ENCODE data around the gene TARP.

Gene TARP

GRCh38 chr7:38284553-38284952 lies 11.1 kb upstream of the TARP start:
- TF ChIP-seq CTCF (IDR thresholded peaks at IDR 0.05) (no peak), EZH2 (IDR thresholded peaks at IDR 0.05) (no peak), EZH2phosphoT487 (IDR thresholded peaks at IDR 0.05) (no peak)
- no peaks in the 10 kb centered on the region for H3K27me3 Mint-ChIP-seq (ENCODE audit: insufficient read depth, low read depth)

GRCh38 chr7:38283809-38284208 lies 10.4 kb upstream of the TARP start:
- TF ChIP-seq EZH2 (IDR thresholded peaks at IDR 0.05): no peak
- TF ChIP-seq EZH2phosphoT487 (IDR thresholded peaks at IDR 0.05): no peak
- no peak for TF ChIP-seq CTCF (IDR thresholded peaks at IDR 0.05)
- no peak overlapping the region for H3K27ac Mint-ChIP-seq
- no peak overlapping the region for H3K4me3 Mint-ChIP-seq
- DNase-seq (ENCODE audit: low spot score): no peak
- H3K27ac ChIP-seq: no peak overlapping the region
- H3K36me3 Mint-ChIP-seq: no peaks in the 10 kb centered on the region
- H3K4me1 Mint-ChIP-seq: no peaks in the 10 kb centered on the region
- H3K27me3 ChIP-seq: no peaks in the 10 kb centered on the region
- H3K9ac ChIP-seq: no peak overlapping the region
- no peak overlapping the region for H3K4me2 ChIP-seq
- no peaks in the 10 kb centered on the region for H4K20me1 ChIP-seq (ENCODE audit: low read depth)
- H3K36me3 ChIP-seq: no peaks in the 10 kb centered on the region
- H3K4me3 ChIP-seq: no peak overlapping the region
- no peaks in the 10 kb centered on the region for H3K27me3 Mint-ChIP-seq (ENCODE audit: insufficient read depth, low read depth)
- H3K9me3 Mint-ChIP-seq: no peaks in the 10 kb centered on the region
- no peaks in the 10 kb centered on the region for H3K9me3 ChIP-seq (ENCODE audit: low read depth)
- no peaks in the 10 kb centered on the region for H3K79me2 ChIP-seq (ENCODE audit: low read depth)
- H2AFZ ChIP-seq (replicated peaks): no peak overlapping the region
- H3K4me1 ChIP-seq: no peaks in the 10 kb centered on the region
- H3F3A ChIP-seq (ENCODE audit: low read depth): no peaks in the 10 kb centered on the region

More at GRCh38 chr7:38284553-38284952, 11.1 kb upstream of the TARP start:
- Histone ChIP-seq H3K4me2 (no peak overlapping the region), H3K27me3 (no peaks in the 10 kb centered on the region), H3K4me1 (no peaks in the 10 kb centered on the region), H3F3A (ENCODE audit: low read depth) (no peaks in the 10 kb centered on the region), H3K36me3 (no peaks in the 10 kb centered on the region), H2AFZ (replicated peaks) (peak overlapping the region; percentile 7), H4K20me1 (ENCODE audit: low read depth) (no peaks in the 10 kb centered on the region), H3K9ac (no peak overlapping the region), H3K4me3 (no peak overlapping the region), H3K27ac (no peak overlapping the region), H3K9me3 (ENCODE audit: low read depth) (no peaks in the 10 kb centered on the region), H3K79me2 (ENCODE audit: low read depth) (no peaks in the 10 kb centered on the region)
- no peaks in the 10 kb centered on the region for H3K36me3 Mint-ChIP-seq
- H3K4me3 Mint-ChIP-seq: no peak overlapping the region
- no peaks in the 10 kb centered on the region for H3K4me1 Mint-ChIP-seq
- H3K27ac Mint-ChIP-seq: no peak overlapping the region
- no peaks in the 10 kb centered on the region for H3K9me3 Mint-ChIP-seq
- DNase-seq (ENCODE audit: low spot score): no peak

GRCh38 chr7:38283107-38283506 lies 9.7 kb upstream of the TARP start:
- no peak overlapping the region for H3K4me2 ChIP-seq

More at GRCh38 chr7:38283107-38283506, 9.7 kb upstream of the TARP start:
- TF ChIP-seq EZH2 (IDR thresholded peaks at IDR 0.05): no peak
- TF ChIP-seq EZH2phosphoT487 (IDR thresholded peaks at IDR 0.05): no peak
- no peak for TF ChIP-seq CTCF (IDR thresholded peaks at IDR 0.05)
- H3K9me3 ChIP-seq (ENCODE audit: low read depth): no peaks in the 10 kb centered on the region
- H3K27ac Mint-ChIP-seq: no peak overlapping the region
- no peak overlapping the region for H3K4me3 ChIP-seq
- H3K9me3 Mint-ChIP-seq: no peaks in the 10 kb centered on the region
- DNase-seq (ENCODE audit: low spot score): no peak
- H3F3A ChIP-seq (ENCODE audit: low read depth): no peaks in the 10 kb centered on the region
- no peak overlapping the region for H3K4me3 Mint-ChIP-seq
- no peak overlapping the region for H3K9ac ChIP-seq
- H3K27ac ChIP-seq: no peak overlapping the region
- no peak overlapping the region for H2AFZ ChIP-seq (replicated peaks)
- no peaks in the 10 kb centered on the region for H3K27me3 Mint-ChIP-seq (ENCODE audit: insufficient read depth, low read depth)
- no peaks in the 10 kb centered on the region for H3K4me1 Mint-ChIP-seq
- no peaks in the 10 kb centered on the region for H3K79me2 ChIP-seq (ENCODE audit: low read depth)
- no peaks in the 10 kb centered on the region for H4K20me1 ChIP-seq (ENCODE audit: low read depth)
- H3K36me3 Mint-ChIP-seq: no peaks in the 10 kb centered on the region
- H3K36me3 ChIP-seq: no peaks in the 10 kb centered on the region
- H3K27me3 ChIP-seq: no peaks in the 10 kb centered on the region
- no peaks in the 10 kb centered on the region for H3K4me1 ChIP-seq
